IMR-90 (cell line): ENCODE results near the gene CASZ1. TPM values are rescaled to one million over a fixed set of nuclear protein-coding genes. Genes with fewer than 3 reads are reported as not detected.

Experiments used
- ATAC-seq: fragments of 200-7000 bp; cut with Tn5 transposase; 2 replicates; pipeline ENCODE4 v1.9.1; 2020; ENCODE audit warnings: low read depth, mild to moderate bottlenecking, moderate library complexity
- BruUV-seq: library from RNA; stranded (reverse); fragments of 400-500 nt; replicated peaks from 2 replicates; lab custom pipeline; 2021; lab: Mats Ljungman, UMichigan
- CTCF ChIA-PET: fragments of 300-600 bp; formaldehyde crosslinking; extraction: SDS; loops from one replicate; lab custom pipeline; 2021; ENCODE audit warnings: antibody characterized with exemption; lab: Yijun Ruan, JAX
- POLR2A ChIA-PET: fragments of 300-600 bp; sonication (Branson Sonifier 250); formaldehyde crosslinking; loops from one replicate; lab custom pipeline; 2022; ENCODE audit warnings: antibody characterized with exemption; ENCODE audit not compliant: unreplicated experiment; lab: Charles Lee
- DNase-seq: peaks from one replicate; pipeline ENCODE4 v3.0.0; 2013
- H2AFZ ChIP-seq: replicated peaks from 2 replicates; pipeline ENCODE3; 2013; ENCODE audit warnings: low read length, mild to moderate bottlenecking; ENCODE audit not compliant: poor library complexity
- H2AK5ac ChIP-seq: 2 replicates; pipeline ENCODE4 v1.6.1; 2013; ENCODE audit warnings: low read depth, low read length, inconsistent platforms
- H2AK9ac ChIP-seq: replicated peaks from 2 replicates; pipeline ENCODE3; 2013; ENCODE audit warnings: mild to moderate bottlenecking, low read depth, low read length, moderate library complexity; ENCODE audit not compliant: poor library complexity
- H2BK120ac ChIP-seq: 2 replicates; pipeline ENCODE4 v1.6.1; 2013; ENCODE audit warnings: low read depth, low read length, inconsistent platforms
- H2BK15ac ChIP-seq: 3 replicates; pipeline ENCODE4 v1.6.1; 2013; ENCODE audit warnings: low read depth, low read length, inconsistent platforms
- H2BK20ac ChIP-seq: 2 replicates; pipeline ENCODE4 v1.6.1; 2013; ENCODE audit warnings: low read depth, mild to moderate bottlenecking, inconsistent platforms, low read length, moderate library complexity
- H2BK5ac ChIP-seq: 2 replicates; pipeline ENCODE4 v1.6.1; 2013; ENCODE audit warnings: mild to moderate bottlenecking, low read depth, low read length, inconsistent platforms; ENCODE audit not compliant: poor library complexity, severe bottlenecking
- H3K14ac ChIP-seq: replicated peaks from 2 replicates; pipeline ENCODE4 v1.6.1; 2013; ENCODE audit warnings: low read depth, low read length, inconsistent platforms
- H3K18ac ChIP-seq: 2 replicates; pipeline ENCODE4 v1.6.1; 2013; ENCODE audit warnings: low read depth, low read length, control low read depth
- H3K23ac ChIP-seq: 2 replicates; pipeline ENCODE4 v1.6.1; 2013; ENCODE audit warnings: low read depth, low read length, inconsistent platforms
- H3K27ac ChIP-seq: 2 replicates; pipeline ENCODE4 v1.5.1; 2013; ENCODE audit warnings: mild to moderate bottlenecking, control low read depth, low read length; ENCODE audit not compliant: insufficient read depth
- H3K27me3 ChIP-seq: 2 replicates; pipeline ENCODE4 v1.6.1; 2013; ENCODE audit warnings: low read length; ENCODE audit not compliant: control insufficient read depth, insufficient read depth
- H3K36me3 ChIP-seq: 2 replicates; pipeline ENCODE4 v1.6.1; 2013; ENCODE audit warnings: low read length, mixed read lengths; ENCODE audit not compliant: control insufficient read depth, insufficient read depth
- H3K4ac ChIP-seq: 2 replicates; pipeline ENCODE4 v1.6.1; 2013; ENCODE audit warnings: low read depth, low read length, inconsistent platforms
- H3K4me1 ChIP-seq: 2 replicates; pipeline ENCODE4 v1.6.1; 2013; ENCODE audit warnings: low read length, mixed read lengths; ENCODE audit not compliant: control insufficient read depth, insufficient read depth
- H3K4me2 ChIP-seq: 2 replicates; pipeline ENCODE4 v1.6.1; 2013; ENCODE audit warnings: low read depth, mild to moderate bottlenecking, control low read depth, low read length, moderate library complexity
- H3K4me3 ChIP-seq: 2 replicates; pipeline ENCODE4 v1.5.1; 2013; ENCODE audit warnings: low read depth, mild to moderate bottlenecking, control low read depth, low read length, moderate library complexity; ENCODE audit not compliant: insufficient read depth
- H3K56ac ChIP-seq: 2 replicates; pipeline ENCODE4 v1.6.1; 2013; ENCODE audit warnings: low read length, inconsistent platforms; ENCODE audit not compliant: insufficient read depth; ENCODE audit errors: extremely low read depth
- H3K79me1 ChIP-seq, 2 experiments: 2 replicates each; pipeline ENCODE4 v1.6.1; 2013; ENCODE audit warnings: low read length in 2 of 2, inconsistent platforms in 1 of 2, low read depth in 1 of 2
- H3K9ac ChIP-seq: 2 replicates; pipeline ENCODE4 v1.6.1; 2013; ENCODE audit warnings: low read depth, low read length, control low read depth
- H3K9me1 ChIP-seq: 2 replicates; pipeline ENCODE4 v1.6.1; 2013; ENCODE audit warnings: low read length, inconsistent platforms; ENCODE audit not compliant: insufficient read depth
- H3K9me3 ChIP-seq: 2 replicates; pipeline ENCODE4 v1.6.1; 2013; ENCODE audit warnings: low read length; ENCODE audit not compliant: control insufficient read depth, insufficient read depth
- H4K20me1 ChIP-seq: 2 replicates; pipeline ENCODE4 v1.6.1; 2013; ENCODE audit warnings: low read length, inconsistent platforms; ENCODE audit not compliant: insufficient read depth
- H4K5ac ChIP-seq: 2 replicates; pipeline ENCODE4 v1.6.1; 2013; ENCODE audit warnings: mild to moderate bottlenecking, low read depth, low read length, control low read depth
- H4K8ac ChIP-seq, 2 experiments: 2 replicates each; pipeline ENCODE4 v1.6.1; 2013; ENCODE audit warnings: low read depth in 2 of 2, low read length in 2 of 2, control low read depth in 1 of 2, inconsistent platforms in 1 of 2
- H4K91ac ChIP-seq: 2 replicates; pipeline ENCODE4 v1.6.1; 2013; ENCODE audit warnings: low read depth, low read length, inconsistent platforms; ENCODE audit not compliant: insufficient read depth
- BHLHE40 ChIP-seq: fragments of 150-350 bp; IDR thresholded peaks from 2 replicates; pipeline ENCODE4 v1.6.1; 2016; ENCODE audit warnings: mild to moderate bottlenecking, low read depth, low read length
- CEBPB ChIP-seq: IDR thresholded peaks from 2 replicates; pipeline ENCODE4 v1.6.1; 2012; ENCODE audit warnings: low read depth, low read length, improper control_type of control experiment
- FOS ChIP-seq: fragments of 150-350 bp; IDR thresholded peaks from 2 replicates; pipeline ENCODE4 v1.6.1; 2016; ENCODE audit warnings: low read depth, low read length
- MAFK ChIP-seq: IDR thresholded peaks from 2 replicates; pipeline ENCODE4 v1.6.1; 2012; ENCODE audit warnings: low read depth, low read length, improper control_type of control experiment
- MAZ ChIP-seq: IDR thresholded peaks from 2 replicates; pipeline ENCODE4 v1.6.1; 2012; ENCODE audit warnings: low read depth, mild to moderate bottlenecking, low read length, improper control_type of control experiment, moderate library complexity, borderline replicate concordance
- MXI1 ChIP-seq: IDR thresholded peaks from 2 replicates; pipeline ENCODE4 v1.6.1; 2012; ENCODE audit warnings: low read depth, mild to moderate bottlenecking, low read length, moderate library complexity, borderline replicate concordance
- POLR2A ChIP-seq: IDR thresholded peaks from 2 replicates; pipeline ENCODE4 v1.6.1; 2012; ENCODE audit warnings: mild to moderate bottlenecking, low read depth, low read length
- RAD21 ChIP-seq: IDR thresholded peaks from 2 replicates; pipeline ENCODE4 v1.6.1; 2012; ENCODE audit warnings: low read length, improper control_type of control experiment
- RCOR1 ChIP-seq: IDR thresholded peaks from 2 replicates; pipeline ENCODE4 v1.6.1; 2012; ENCODE audit warnings: mild to moderate bottlenecking, low read length, improper control_type of control experiment; ENCODE audit not compliant: insufficient replicate concordance
- SMC3 ChIP-seq: fragments of 150-350 bp; IDR thresholded peaks from 2 replicates; pipeline ENCODE4 v1.6.1; 2016; ENCODE audit warnings: low read depth, mild to moderate bottlenecking, antibody characterized with exemption, low read length, moderate library complexity
- USF2 ChIP-seq: fragments of 150-350 bp; IDR thresholded peaks from 2 replicates; pipeline ENCODE4 v1.6.1; 2017; ENCODE audit warnings: mild to moderate bottlenecking, antibody characterized with exemption, low read length, low read depth
- WGBS, 2 experiments: methylation state at CpG; one replicate each; pipeline versions ENCODE4 v1.1.5 to v1.1.7; 2013; ENCODE audit warnings: missing lambda C conversion rate in 2 of 2; ENCODE audit not compliant: insufficient read length in 1 of 2; ENCODE audit errors: extremely low coverage in 2 of 2; 5-methylcytosine and 5-hydroxymethylcytosine counted together
- dilution Hi-C: fragments of 300-500 bp; cut with HindIII; formaldehyde crosslinking; loops from one replicate; pipeline ENCODE4 v1.14.3; 2018; ENCODE audit warnings: low sequenced_read_pairs; ENCODE audit not compliant: unreplicated experiment
- in situ Hi-C: fragments of 300-500 bp; cut with MboI; formaldehyde crosslinking; loops from 3 replicates; pipeline ENCODE4 v1.14.3; 2019; ENCODE audit warnings: low sequenced_read_pairs, inconsistent platforms, mixed read lengths
- intact Hi-C: fragments of 100-400 bp; cut with micrococcal nuclease; formaldehyde crosslinking; loops from 2 replicates; pipeline ENCODE4 v1.10.0; 2022
- polyA plus RNA-seq, 3 experiments: library from polyadenylated mRNA; depleted of rRNA; stranded (reverse); fragments of >200 nt; gene quantifications; 2 replicates each; pipeline ENCODE4 v1.2.3, GENCODE V29; 2012; ENCODE audit warnings: low replicate concordance in 1 of 3
- total RNA-seq: library from RNA; depleted of rRNA; stranded (reverse); fragments of >200 nt; gene quantifications from 2 replicates; pipeline ENCODE4 v1.2.3, GENCODE V29; 2012
- TF ChIP-seq, protein P1 (sequence below): fragments of 150-350 bp; IDR thresholded peaks from 2 replicates; pipeline ENCODE4 v1.6.1; 2016; ENCODE audit warnings: low read depth, mild to moderate bottlenecking, low read length, moderate library complexity, borderline replicate concordance
- TF ChIP-seq, protein P2 (sequence below): conservative IDR thresholded peaks from 2 replicates; pipeline ENCODE4 v1.5.1; 2012; ENCODE audit warnings: mild to moderate bottlenecking, low read depth, low read length, improper control_type of control experiment

Gene CASZ1
- total and polyA plus RNA-seq, 2 of the 4 experiments (the other 2 are of a cell fraction) = 0.18 to 0.24 TPM

- intact Hi-C loops = no loop called here
- Histone ChIP-seq H3K27ac (no peak overlapping the region), H3K27me3 (peaks cover 10% of the 10 kb centered on the region; the same call in 1 of the 2 replicates), H4K91ac (no peak overlapping the region), H3K4me3 (no peak overlapping the region), H2BK5ac (no peak overlapping the region), H2AFZ (no peak overlapping the region), H2AK9ac (no peak overlapping the region), H3K4me2 (no peak overlapping the region), H3K9ac (no peak overlapping the region), H3K36me3 (no peaks in the 10 kb centered on the region), H3K79me1 (no peaks in the 10 kb centered on the region), H3K56ac (no peak overlapping the region), H3K9me3 (no peaks in the 10 kb centered on the region), H3K23ac (no peak overlapping the region), H4K20me1 (no peaks in the 10 kb centered on the region), H3K4me1 (peaks cover 2% of the 10 kb centered on the region; the same call in 1 of the 2 replicates), H2AK5ac (no peak overlapping the region), H3K14ac (no peak overlapping the region), H3K18ac (no peak overlapping the region), H3K4ac (no peak overlapping the region), H2BK120ac (no peak overlapping the region), H4K8ac (no peak overlapping the region), H2BK20ac (no peak overlapping the region), H3K9me1 (no peaks in the 10 kb centered on the region), H2BK15ac (no peak overlapping the region), H4K5ac (no peak overlapping the region)
- dilution Hi-C loops = no loop called here
- ChIA-PET CTCF (no interaction called here), POLR2A (no interaction called here)
- TF ChIP-seq RAD21 (no peak), CEBPB (no peak), MXI1 (no peak), POLR2A (no peak), BHLHE40 (no peak), MAZ (no peak), USF2 (no peak), SMC3 (no peak), FOS (no peak), RCOR1 (no peak), MAFK (no peak)
- TF ChIP-seq, protein P1, sequence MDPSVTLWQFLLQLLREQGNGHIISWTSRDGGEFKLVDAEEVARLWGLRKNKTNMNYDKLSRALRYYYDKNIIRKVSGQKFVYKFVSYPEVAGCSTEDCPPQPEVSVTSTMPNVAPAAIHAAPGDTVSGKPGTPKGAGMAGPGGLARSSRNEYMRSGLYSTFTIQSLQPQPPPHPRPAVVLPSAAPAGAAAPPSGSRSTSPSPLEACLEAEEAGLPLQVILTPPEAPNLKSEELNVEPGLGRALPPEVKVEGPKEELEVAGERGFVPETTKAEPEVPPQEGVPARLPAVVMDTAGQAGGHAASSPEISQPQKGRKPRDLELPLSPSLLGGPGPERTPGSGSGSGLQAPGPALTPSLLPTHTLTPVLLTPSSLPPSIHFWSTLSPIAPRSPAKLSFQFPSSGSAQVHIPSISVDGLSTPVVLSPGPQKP = no peak
- TF ChIP-seq, protein P2, sequence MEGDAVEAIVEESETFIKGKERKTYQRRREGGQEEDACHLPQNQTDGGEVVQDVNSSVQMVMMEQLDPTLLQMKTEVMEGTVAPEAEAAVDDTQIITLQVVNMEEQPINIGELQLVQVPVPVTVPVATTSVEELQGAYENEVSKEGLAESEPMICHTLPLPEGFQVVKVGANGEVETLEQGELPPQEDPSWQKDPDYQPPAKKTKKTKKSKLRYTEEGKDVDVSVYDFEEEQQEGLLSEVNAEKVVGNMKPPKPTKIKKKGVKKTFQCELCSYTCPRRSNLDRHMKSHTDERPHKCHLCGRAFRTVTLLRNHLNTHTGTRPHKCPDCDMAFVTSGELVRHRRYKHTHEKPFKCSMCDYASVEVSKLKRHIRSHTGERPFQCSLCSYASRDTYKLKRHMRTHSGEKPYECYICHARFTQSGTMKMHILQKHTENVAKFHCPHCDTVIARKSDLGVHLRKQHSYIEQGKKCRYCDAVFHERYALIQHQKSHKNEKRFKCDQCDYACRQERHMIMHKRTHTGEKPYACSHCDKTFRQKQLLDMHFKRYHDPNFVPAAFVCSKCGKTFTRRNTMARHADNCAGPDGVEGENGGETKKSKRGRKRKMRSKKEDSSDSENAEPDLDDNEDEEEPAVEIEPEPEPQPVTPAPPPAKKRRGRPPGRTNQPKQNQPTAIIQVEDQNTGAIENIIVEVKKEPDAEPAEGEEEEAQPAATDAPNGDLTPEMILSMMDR = no peak
- no peak for ATAC-seq
- in situ Hi-C loops = no loop called here
- 74% methylated on average over 14 of the region's 27 CpGs; no CpG with 5 or more reads in 1 of the 2 experiments for WGBS, 2 experiments
- DNase-seq = no peak
- no TSS peak for BruUV-seq
Measured at GRCh38 chr1:10677491-10678391, 118.7 kb downstream of the CASZ1 start.
